ENCODE results near the gene STAMBP.
A peak's percentile ranks its signal among the peaks of the same experiment; 100 is the strongest.
"Not testable (repeated sequence)": the region's sequence is repeated elsewhere in the genome, so short reads cannot be mapped to it uniquely, and the experiment has no call there.

Gene STAMBP

DNA sequence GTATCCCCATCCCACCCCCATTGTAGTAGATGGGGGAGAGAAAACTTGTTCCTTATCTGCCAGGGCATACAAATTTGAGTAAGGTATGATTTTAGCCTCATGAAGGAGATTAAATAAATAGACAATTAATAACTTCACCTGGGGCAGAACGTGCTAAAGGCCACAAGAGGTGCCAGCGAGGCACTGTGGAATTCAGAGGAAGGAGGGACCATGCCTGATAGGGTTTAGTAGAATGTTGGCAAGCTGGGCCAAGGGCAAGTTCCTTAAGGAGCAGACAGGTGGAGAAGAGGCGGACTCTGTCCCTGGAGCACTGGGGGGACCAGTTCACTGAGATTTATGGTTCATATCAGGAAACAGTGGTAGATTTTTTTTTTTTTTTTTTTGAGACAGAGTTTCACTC, 22.5 kb downstream of the STAMBP start:
- H3K36me3 Mint-ChIP-seq (ENCODE audit: low read depth) = peaks cover 39% of the 10 kb centered on the region
- no peaks in the 10 kb centered on the region for H3K9me3 Mint-ChIP-seq
- H3K4me3 Mint-ChIP-seq = no peak overlapping the region
- H3K27me3 Mint-ChIP-seq (ENCODE audit: low read depth) = no peaks in the 10 kb centered on the region
- no peak overlapping the region for H3K27ac Mint-ChIP-seq
- H3K4me1 Mint-ChIP-seq (ENCODE audit: low read depth) = peaks cover 5% of the 10 kb centered on the region

DNA sequence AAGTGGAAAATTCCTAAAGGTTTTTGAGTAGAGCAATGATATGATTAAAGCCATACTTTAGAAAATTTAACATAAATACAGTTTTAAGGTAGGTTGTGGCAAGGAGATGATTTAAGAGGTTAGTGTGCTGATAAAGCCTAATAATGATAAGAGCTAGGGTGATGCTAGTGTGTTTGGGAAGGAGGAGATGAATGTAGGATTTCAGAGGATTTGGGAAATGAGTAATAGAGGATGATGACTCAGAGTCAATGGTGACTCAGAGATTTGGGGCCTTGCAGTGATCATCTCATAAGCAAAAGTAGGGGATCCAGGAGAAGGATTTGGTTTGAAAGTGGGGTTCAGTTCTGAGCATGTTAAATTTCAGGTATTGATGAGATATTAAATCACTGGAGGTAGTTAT, 23.3 kb downstream of the STAMBP start:
- Mint-ChIP-seq H3K9me3 (no peaks in the 10 kb centered on the region), H3K4me3 (no peak overlapping the region), H3K4me1 (ENCODE audit: low read depth) (peaks cover 8% of the 10 kb centered on the region), H3K27ac (no peak overlapping the region), H3K27me3 (ENCODE audit: low read depth) (no peaks in the 10 kb centered on the region), H3K36me3 (ENCODE audit: low read depth) (peaks cover 44% of the 10 kb centered on the region)

DNA sequence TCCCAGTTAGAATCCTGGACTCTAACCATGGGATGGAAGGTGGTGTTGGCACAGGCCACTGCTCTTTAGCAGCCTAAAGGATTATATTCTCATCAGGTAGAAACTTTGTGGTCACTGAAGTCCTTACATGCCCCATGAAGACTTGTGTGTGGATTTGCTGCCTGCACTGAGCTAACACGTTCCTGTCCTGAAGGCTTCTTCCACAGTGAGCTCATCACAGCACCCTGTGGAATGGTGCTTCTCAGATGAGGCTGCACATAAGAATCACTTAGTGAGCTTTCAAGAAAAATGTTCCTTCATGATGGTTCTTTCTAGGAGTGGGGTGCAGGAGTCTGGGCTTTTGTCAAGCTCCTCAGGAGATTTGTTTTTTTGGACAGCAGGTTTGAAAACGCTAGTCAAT, 26.8 kb downstream of the STAMBP start:
- Mint-ChIP-seq H3K27me3 (ENCODE audit: low read depth) (no peaks in the 10 kb centered on the region), H3K36me3 (ENCODE audit: low read depth) (peaks cover 47% of the 10 kb centered on the region), H3K4me3 (no peak overlapping the region), H3K27ac (no peak overlapping the region), H3K9me3 (no peaks in the 10 kb centered on the region), H3K4me1 (ENCODE audit: low read depth) (peaks cover 10% of the 10 kb centered on the region)

DNA sequence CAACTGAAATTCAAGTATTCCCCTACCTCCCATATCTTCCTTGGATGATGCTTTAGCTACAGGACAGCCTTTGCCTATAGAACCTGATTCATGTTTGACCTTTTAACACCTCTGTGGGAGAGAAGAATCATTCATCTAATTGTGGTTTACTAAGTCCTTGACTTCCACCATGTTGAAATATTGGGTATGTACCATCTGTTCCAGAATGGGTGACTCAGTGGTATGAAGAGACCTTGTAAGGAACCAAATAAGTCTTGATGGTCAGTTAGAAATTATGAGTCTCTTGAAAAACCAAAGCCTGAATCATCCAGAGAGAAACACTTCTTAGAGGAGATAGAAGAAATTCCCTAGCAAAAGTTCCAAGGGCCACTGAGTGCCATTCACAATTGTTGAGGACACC, 27.5 kb downstream of the STAMBP start:
- no peak overlapping the region for H3K4me3 Mint-ChIP-seq
- peaks cover 48% of the 10 kb centered on the region for H3K36me3 Mint-ChIP-seq (ENCODE audit: low read depth)
- peaks cover 10% of the 10 kb centered on the region for H3K4me1 Mint-ChIP-seq (ENCODE audit: low read depth)
- no peaks in the 10 kb centered on the region for H3K27me3 Mint-ChIP-seq (ENCODE audit: low read depth)
- no peaks in the 10 kb centered on the region for H3K9me3 Mint-ChIP-seq
- no peak overlapping the region for H3K27ac Mint-ChIP-seq

DNA sequence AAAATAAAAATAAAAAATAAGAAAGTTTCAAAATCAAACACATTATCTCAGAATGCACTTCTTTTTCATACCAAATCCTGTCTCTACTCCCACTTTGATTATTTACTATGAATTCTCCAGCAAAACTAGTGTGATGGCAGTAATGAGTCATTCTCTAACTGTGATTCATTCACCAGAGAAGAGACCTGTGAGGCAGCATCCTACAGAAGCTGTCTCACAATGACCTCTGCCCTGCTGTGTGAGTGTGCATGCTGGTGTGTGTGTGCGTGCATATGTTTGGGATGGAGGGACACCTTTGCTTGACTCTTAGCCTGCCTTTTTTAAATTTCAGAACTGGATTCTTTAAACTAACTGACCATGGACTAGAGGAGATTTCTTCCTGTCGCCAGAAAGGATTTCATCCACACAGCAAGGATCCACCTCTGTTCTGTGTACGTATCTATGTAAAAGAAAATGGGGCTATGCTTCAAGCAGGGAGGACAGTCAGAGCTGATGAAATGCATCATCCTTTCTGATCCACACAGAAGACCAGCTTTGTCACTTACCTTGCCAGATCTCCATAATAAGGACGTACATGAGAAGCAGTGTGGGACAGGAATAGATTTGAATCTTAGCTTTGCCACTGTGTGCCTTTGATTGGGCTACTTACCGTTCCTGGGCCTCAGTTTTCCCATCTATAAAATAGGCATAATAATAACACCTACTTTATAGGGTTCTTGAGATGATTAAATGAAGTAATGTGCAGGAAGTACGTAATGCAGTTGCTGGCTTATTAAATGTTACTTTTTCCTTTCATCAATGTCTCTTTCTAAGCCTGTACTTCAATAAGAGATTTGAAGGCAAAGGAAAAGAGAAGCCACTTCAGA, 31.2 kb downstream of the STAMBP start:
- H3K27me3 Mint-ChIP-seq (ENCODE audit: low read depth) = no peaks in the 10 kb centered on the region
- no peak overlapping the region for H3K4me3 Mint-ChIP-seq
- H3K9me3 Mint-ChIP-seq = no peaks in the 10 kb centered on the region
- peaks cover 67% of the 10 kb centered on the region for H3K36me3 Mint-ChIP-seq (ENCODE audit: low read depth)
- H3K27ac Mint-ChIP-seq = peak overlapping the region; percentile 49
- peaks cover 8% of the 10 kb centered on the region for H3K4me1 Mint-ChIP-seq (ENCODE audit: low read depth)

DNA sequence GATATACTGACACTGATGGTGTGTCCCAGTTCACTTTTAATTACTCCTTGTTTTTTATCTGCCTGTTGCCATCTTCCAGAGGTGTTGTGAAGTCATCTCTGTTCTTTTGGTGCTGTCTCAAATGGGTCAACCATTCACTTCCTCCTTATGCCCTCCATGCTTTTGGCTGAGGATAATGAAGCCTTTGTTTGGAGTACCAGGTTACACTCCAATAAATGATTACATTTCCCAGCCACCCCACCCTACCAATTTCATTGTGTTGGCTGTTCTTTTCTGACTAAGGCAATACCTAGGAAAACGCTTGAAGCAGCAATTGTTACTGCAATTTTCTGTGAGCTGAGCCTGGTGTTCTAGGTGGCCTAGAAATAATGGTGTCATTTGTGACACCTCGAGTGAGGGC, 34.2 kb downstream of the STAMBP start:
- H3K27me3 Mint-ChIP-seq (ENCODE audit: low read depth) = no peaks in the 10 kb centered on the region
- H3K27ac Mint-ChIP-seq = no peak overlapping the region
- peaks cover 56% of the 10 kb centered on the region for H3K36me3 Mint-ChIP-seq (ENCODE audit: low read depth)
- H3K9me3 Mint-ChIP-seq = no peaks in the 10 kb centered on the region
- no peak overlapping the region for H3K4me3 Mint-ChIP-seq
- peaks cover 9% of the 10 kb centered on the region for H3K4me1 Mint-ChIP-seq (ENCODE audit: low read depth)

DNA sequence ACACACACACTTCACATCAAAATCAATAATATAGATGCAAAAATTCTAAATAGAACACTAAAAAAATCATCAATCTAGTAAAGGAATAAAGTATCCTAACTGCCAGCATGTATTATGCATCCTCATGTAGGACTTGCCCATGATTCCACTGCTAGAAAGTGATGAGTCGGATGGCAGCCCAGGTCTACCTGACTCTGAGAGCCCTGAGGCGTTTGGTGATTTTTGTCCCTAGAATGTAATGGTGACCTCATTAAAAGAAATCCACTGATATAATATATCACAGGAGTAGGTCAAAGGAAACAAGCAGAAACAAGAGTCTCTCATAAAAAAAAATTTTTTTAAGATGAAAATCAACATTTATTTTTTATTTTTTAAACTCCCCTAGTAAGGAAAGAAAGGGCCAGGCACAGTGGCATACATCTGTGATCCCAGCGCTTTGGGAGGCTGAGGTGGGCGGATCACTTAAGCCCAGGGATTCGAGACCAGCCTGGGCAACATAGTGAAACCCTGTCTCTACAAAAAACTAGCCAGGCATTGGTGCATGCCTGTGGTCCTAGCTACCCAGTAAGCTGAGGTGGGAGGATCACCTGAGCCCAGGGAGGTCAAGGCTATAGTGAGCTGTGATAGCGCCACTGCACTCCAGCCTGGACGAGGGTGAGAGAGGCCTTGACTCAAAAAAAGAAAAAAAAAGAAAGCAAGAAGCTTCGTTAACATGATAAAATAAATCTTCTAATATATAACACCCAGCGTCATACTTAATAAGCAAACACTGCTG, 39.6 kb downstream of the STAMBP start:
- no peak overlapping the region for H3K4me3 Mint-ChIP-seq
- H3K4me1 Mint-ChIP-seq (ENCODE audit: low read depth) = peaks cover 3% of the 10 kb centered on the region
- H3K27ac Mint-ChIP-seq = no peak overlapping the region
- H3K36me3 Mint-ChIP-seq (ENCODE audit: low read depth) = peaks cover 35% of the 10 kb centered on the region
- H3K27me3 Mint-ChIP-seq (ENCODE audit: low read depth) = no peaks in the 10 kb centered on the region
- no peaks in the 10 kb centered on the region for H3K9me3 Mint-ChIP-seq

DNA sequence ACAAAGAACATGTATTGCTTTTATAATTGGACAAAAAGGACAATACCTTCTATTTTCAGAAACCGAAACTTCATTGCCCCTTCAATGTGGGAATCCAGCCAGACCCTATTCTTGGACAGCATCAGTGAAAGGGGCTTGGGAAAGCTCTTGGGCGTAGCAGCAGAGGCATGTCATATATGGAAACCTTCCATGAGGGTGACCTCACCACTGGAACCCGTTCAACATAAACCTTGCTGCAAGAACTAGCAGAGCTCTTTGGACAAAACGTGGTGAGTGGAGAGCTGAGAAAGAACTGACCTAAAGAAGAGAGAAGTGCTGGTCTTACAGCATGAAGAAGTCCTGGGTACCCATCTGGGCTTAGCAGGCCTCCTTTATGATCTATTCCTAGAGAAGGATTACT, 41.3 kb downstream of the STAMBP start:
- Mint-ChIP-seq H3K27ac (no peak overlapping the region), H3K4me1 (ENCODE audit: low read depth) (peaks cover 3% of the 10 kb centered on the region), H3K27me3 (ENCODE audit: low read depth) (no peaks in the 10 kb centered on the region), H3K4me3 (no peak overlapping the region), H3K9me3 (no peaks in the 10 kb centered on the region), H3K36me3 (ENCODE audit: low read depth) (peaks cover 22% of the 10 kb centered on the region)

DNA sequence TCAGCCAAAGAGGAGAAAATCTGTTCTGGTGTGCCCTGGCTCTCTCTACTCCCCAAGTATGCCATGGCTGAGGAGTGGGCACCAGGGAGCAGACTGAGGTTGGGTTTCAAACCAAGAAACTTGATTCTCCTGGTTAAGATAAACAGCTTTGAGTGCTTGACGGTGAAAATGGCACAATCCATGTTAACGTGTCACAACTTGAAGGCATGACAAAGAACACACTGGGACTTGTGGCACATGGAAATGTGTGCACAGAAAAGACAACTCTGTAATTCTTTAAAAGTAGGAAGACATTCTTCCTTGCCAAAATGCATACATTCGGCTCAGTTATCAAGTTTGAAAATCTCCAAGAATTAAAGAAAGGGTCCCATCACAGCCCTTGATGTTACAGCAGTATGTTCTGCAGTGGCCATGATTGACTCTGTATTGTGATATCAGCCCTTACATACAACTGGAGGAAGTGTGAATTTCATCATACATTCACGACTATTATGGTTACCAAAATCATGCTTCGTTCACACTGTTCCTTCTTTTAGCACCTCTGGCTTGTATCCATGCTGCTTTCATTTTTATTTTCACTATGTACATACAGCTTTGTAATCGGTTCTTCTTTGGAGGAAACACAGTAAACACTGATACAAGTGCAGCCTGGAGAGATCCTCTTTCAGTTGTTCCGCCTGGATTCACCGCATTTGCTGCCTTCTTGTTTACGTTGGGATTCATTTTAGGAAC, 48.5 kb downstream of the STAMBP start:
- H3K36me3 Mint-ChIP-seq (ENCODE audit: low read depth) = peaks cover 6% of the 10 kb centered on the region

DNA sequence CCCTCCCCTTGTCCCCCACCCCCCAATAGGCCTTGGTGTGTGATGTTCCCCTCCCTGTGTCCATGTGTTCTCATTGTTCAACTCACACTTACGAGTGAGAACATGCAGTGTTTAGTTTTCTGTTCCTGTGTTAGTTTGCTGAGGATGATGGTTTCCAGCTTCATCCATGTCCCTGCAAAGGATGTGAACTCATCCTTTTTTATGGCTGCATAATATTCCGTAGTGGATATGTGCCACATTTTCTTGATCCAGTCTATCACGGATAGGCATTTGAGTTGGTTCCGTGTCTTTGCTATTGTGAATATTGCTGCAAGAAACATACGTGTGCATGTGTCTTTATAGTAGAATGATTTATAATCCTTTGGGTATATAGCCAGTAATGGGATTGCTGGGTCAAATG, 49.2 kb downstream of the STAMBP start:
- H3K36me3 Mint-ChIP-seq (ENCODE audit: low read depth); H3K27me3 Mint-ChIP-seq (ENCODE audit: low read depth); H3K9me3 Mint-ChIP-seq; H3K27ac Mint-ChIP-seq; H3K4me3 Mint-ChIP-seq; H3K4me1 Mint-ChIP-seq (ENCODE audit: low read depth): not testable (repeated sequence)

More for the DNA sequence above, 48.5 kb downstream of the STAMBP start:
- Mint-ChIP-seq H3K9me3 (no peaks in the 10 kb centered on the region), H3K4me1 (ENCODE audit: low read depth) (peaks cover 4% of the 10 kb centered on the region), H3K27me3 (ENCODE audit: low read depth) (no peaks in the 10 kb centered on the region), H3K27ac (no peak overlapping the region), H3K4me3 (no peak overlapping the region)

DNA sequence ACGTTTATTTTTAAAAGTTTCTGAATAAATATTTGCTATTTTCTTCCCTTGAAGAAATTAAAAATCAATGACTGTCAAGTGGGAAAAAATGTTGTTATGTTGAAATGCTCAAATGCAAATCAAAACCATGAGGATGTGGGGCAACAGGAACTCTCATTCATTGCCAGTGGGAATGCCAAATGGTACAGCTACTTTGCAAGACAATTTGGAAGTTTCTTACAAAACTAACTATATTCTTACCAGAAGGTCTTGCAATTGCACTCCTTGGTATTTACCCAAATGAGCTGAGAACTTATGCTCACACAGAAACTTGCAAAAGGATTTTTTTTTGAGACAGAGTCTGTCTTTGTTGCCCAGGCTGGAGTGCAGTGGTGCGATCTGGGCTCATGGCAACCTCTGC, 56.6 kb downstream of the STAMBP start:
- peaks cover 16% of the 10 kb centered on the region for H3K4me1 Mint-ChIP-seq (ENCODE audit: low read depth)
- H3K27me3 Mint-ChIP-seq (ENCODE audit: low read depth) = no peaks in the 10 kb centered on the region
- no peak overlapping the region for H3K27ac Mint-ChIP-seq

DNA sequence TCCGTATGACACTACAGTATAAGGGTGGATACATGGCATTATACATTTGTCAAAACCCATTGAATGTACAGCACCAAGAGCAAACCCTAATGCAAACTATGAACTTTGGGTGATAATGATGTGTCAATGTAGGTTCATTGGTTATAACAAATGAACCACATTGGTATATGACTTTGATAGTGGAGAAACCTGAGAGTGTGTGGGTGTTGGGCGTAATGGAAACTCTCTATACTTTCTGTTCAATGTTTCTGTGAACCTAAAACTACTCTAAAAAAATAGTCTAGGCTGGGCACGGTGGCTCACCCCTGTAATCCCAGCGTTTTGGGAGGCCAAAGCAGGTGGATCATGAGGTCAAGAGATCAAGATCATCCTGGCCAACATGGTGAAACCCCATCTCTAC, 57.6 kb downstream of the STAMBP start:
- peak overlapping the region; percentile 65 for H3K27ac Mint-ChIP-seq
- no peak overlapping the region for H3K4me3 Mint-ChIP-seq

More for the DNA sequence above, 56.6 kb downstream of the STAMBP start:
- no peak overlapping the region for H3K4me3 Mint-ChIP-seq
- peaks cover 2% of the 10 kb centered on the region for H3K36me3 Mint-ChIP-seq (ENCODE audit: low read depth)
- peaks cover 5% of the 10 kb centered on the region for H3K9me3 Mint-ChIP-seq

DNA sequence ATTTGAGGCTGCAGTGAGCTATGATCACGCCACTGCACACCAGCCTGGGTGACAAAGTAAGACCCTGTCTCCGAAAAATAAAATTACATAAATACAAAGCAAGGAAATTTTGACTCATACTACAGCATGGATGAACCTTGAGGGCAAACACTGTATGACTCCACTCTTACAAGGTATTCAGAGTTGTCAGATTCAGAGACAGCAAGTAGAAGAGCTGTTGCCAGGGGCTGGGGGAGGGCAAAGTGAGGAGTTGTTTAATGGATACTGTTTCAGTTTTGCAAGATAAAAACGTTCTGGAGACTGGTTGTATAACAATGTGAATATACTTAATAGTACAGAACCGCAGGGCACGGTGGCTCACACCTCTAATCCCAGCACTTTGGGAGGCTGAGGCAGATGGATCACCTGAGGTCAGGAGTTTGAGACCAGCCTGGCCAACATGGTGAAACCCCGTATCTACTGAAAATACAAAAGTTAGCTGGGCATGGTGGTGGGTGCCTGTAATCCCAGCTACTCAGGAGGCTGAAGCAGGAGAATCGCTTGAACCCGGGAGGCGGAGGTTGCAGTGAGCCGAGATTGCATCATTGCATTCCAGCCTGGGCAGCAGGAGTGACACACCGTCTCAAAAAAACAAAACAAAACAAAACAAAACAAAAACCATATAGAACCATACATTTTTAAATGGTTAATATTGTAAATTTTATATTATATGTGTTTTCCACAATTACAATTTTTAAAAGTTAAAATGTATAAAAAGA, 59.0 kb downstream of the STAMBP start:
- H3K36me3 Mint-ChIP-seq (ENCODE audit: low read depth); H3K9me3 Mint-ChIP-seq; H3K27me3 Mint-ChIP-seq (ENCODE audit: low read depth); H3K4me3 Mint-ChIP-seq; H3K27ac Mint-ChIP-seq: not testable (repeated sequence)
- peaks cover 16% of the 10 kb centered on the region for H3K4me1 Mint-ChIP-seq (ENCODE audit: low read depth)

More for the DNA sequence above, 57.6 kb downstream of the STAMBP start:
- Mint-ChIP-seq H3K27me3 (ENCODE audit: low read depth) (no peaks in the 10 kb centered on the region), H3K4me1 (ENCODE audit: low read depth) (peaks cover 16% of the 10 kb centered on the region), H3K36me3 (ENCODE audit: low read depth) (peaks cover 2% of the 10 kb centered on the region), H3K9me3 (peaks cover 5% of the 10 kb centered on the region)

DNA sequence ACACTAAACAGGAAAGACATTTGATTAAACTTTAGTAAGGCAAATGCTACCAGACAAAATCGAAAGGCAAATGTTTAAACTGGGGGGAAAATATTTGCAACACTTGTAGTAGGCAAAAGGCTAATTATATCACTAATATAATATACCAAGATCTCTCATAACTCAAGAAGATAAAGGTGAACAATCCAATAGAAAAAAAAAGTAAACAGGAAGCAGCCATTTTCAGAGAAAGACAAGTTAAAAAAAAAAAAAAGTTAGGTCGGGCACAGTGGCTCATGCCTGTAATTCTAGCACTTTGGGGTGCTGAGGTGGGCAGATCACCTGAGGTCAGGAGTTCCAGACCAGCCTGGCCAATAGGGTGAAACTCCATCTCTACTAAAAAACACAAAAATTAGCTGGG, 59.6 kb downstream of the STAMBP start:
- Mint-ChIP-seq H3K9me3 (peaks cover 5% of the 10 kb centered on the region), H3K4me1 (ENCODE audit: low read depth) (peaks cover 16% of the 10 kb centered on the region), H3K27ac (peak overlapping the region; percentile 49), H3K4me3 (no peak overlapping the region), H3K36me3 (ENCODE audit: low read depth) (peaks cover 2% of the 10 kb centered on the region), H3K27me3 (ENCODE audit: low read depth) (no peaks in the 10 kb centered on the region)

Measured in T-helper 1 cell treated with Interleukin-12 subunit alpha and Interleukin-12 subunit beta and Interleukin-4 antibody, amounts not matched to agents 30 μg/mL and 1 μg/mL, for 36 hours (primary cell).